Lower lobe of right lung (tissue), 2 donors: ENCODE results near the gene SND1. TPM values are rescaled to one million over a fixed set of nuclear protein-coding genes. Genes with fewer than 3 reads are reported as not detected.

Experiments
- ATAC-seq, 2 donors: fragments of 200-7000 bp; cut with Tn5 transposase; one replicate each; pipeline ENCODE4 v1.9.1; 2020 to 2022; ENCODE audit warnings: mild to moderate bottlenecking in 2 of 2, moderate library complexity in 2 of 2
- DNase-seq: peaks from one replicate; pipeline ENCODE4 v3.0.0-alpha.2; 2020
- H3K27ac ChIP-seq: fragments of 200-600 bp; one replicate; pipeline ENCODE4 v1.8.0; 2022
- H3K27me3 ChIP-seq: fragments of 200-600 bp; one replicate; pipeline ENCODE4 v1.8.0; 2022; ENCODE audit warnings: low read depth
- H3K36me3 ChIP-seq: fragments of 200-600 bp; one replicate; pipeline ENCODE4 v1.8.0; 2022; ENCODE audit warnings: mild to moderate bottlenecking
- H3K4me1 ChIP-seq: fragments of 200-600 bp; one replicate; pipeline ENCODE4 v1.8.0; 2022
- H3K4me3 ChIP-seq: fragments of 200-600 bp; one replicate; pipeline ENCODE4 v1.8.0; 2022; ENCODE audit warnings: mild to moderate bottlenecking
- H3K9me3 ChIP-seq: fragments of 200-600 bp; one replicate; pipeline ENCODE4 v1.8.0; 2022
- intact Hi-C: fragments of 100-400 bp; cut with DNase I; formaldehyde crosslinking; loops from one replicate; pipeline ENCODE4 v1.11.0; 2022
- total RNA-seq: library from RNA; stranded (reverse); fragmentation: NEBNext Ultra II Directional; extraction: Animal tissue kit (Norgen Biotek cat#: 25700); gene quantifications from one replicate; pipeline ENCODE4 v1.2.1, GENCODE V29; 2021
- TF ChIP-seq, protein P1 (sequence below): fragments of 200-600 bp; IDR thresholded peaks from one replicate; pipeline ENCODE4 v1.8.0; 2022; ENCODE audit warnings: antibody characterized with exemption, mild to moderate bottlenecking
- donor health status: DM: no; HTN: yes; CAD: no; lungs with severe emphysema.

Gene SND1
- total RNA-seq, 1 donor from 2014 or later = 142 TPM

DNA sequence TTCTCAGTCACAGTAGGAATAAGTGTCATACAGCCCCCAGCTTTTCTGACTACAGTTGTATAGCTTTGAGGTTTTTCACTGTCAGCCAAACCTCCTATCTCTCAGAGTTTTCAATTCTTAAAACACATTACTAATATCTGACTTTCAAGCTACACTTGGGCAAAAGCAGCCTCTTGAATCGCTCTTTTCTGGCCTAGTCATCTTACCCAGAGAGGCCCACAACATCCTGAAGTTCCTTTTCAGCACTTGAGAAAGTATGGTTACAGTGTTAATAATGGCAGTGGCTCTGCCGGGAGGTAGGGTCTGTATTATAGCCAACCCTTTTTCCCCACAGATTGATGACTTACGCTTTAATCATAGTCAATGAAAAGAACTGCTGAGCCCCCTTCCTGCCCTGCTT lies 198.2 kb downstream of the SND1 start:
- TF ChIP-seq, protein P1, sequence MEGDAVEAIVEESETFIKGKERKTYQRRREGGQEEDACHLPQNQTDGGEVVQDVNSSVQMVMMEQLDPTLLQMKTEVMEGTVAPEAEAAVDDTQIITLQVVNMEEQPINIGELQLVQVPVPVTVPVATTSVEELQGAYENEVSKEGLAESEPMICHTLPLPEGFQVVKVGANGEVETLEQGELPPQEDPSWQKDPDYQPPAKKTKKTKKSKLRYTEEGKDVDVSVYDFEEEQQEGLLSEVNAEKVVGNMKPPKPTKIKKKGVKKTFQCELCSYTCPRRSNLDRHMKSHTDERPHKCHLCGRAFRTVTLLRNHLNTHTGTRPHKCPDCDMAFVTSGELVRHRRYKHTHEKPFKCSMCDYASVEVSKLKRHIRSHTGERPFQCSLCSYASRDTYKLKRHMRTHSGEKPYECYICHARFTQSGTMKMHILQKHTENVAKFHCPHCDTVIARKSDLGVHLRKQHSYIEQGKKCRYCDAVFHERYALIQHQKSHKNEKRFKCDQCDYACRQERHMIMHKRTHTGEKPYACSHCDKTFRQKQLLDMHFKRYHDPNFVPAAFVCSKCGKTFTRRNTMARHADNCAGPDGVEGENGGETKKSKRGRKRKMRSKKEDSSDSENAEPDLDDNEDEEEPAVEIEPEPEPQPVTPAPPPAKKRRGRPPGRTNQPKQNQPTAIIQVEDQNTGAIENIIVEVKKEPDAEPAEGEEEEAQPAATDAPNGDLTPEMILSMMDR = no peak
- H3K4me1 ChIP-seq = peaks cover 25% of the 10 kb centered on the region
- H3K27ac ChIP-seq = no peak overlapping the region
- no peak for ATAC-seq
- intact Hi-C loops = no loop called here
- H3K4me3 ChIP-seq = no peak overlapping the region
- no peak for DNase-seq
- H3K36me3 ChIP-seq = peaks cover 8% of the 10 kb centered on the region
- no peaks in the 10 kb centered on the region for H3K9me3 ChIP-seq
- H3K27me3 ChIP-seq = no peaks in the 10 kb centered on the region

DNA sequence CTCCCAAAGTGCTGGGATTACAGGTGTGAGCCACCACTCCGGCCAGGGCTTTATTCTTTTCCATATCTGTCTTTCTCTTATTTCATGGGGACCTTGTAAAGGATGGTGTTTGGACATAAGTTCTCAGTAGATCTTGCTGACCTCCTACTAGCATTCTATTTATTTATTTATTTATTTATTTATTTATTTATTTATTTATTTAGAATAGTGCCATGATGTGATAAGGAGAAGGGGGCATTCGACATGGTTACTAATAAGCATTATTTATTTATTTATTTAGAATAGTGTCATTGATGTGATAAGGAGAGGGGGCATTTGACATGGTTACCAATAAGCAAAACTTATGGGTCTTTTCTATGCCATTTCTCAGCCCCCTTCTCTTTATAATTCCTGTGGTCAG lies 202.4 kb downstream of the SND1 start:
- no peak for ATAC-seq
- H3K27ac ChIP-seq = no peak overlapping the region
- DNase-seq = no peak
- H3K36me3 ChIP-seq = peaks cover 6% of the 10 kb centered on the region
- H3K4me3 ChIP-seq = no peak overlapping the region
- TF ChIP-seq, protein P1 = no peak
- no peaks in the 10 kb centered on the region for H3K27me3 ChIP-seq
- intact Hi-C loops = no loop called here
- H3K9me3 ChIP-seq = no peaks in the 10 kb centered on the region
- peaks cover 7% of the 10 kb centered on the region for H3K4me1 ChIP-seq

DNA sequence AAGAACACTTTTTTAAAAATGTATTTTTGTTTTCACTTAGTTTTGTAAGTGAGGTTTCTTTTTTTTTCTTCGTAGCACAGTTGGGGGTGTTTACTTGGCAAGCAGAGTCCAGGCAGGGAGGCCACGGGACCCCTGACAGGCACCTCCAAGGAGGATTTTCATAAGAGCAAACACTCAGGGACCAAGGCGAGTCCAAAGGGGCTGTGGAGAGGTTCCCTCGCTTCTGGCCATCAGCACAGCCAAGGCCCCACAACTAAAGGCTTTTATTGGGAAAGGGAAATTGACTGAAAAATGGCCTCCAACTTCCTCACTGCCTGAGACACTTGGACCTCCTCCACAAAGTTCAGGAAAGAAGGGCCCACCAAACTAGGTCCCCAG lies 205.5 kb downstream of the SND1 start:
- Histone ChIP-seq H3K9me3 (no peaks in the 10 kb centered on the region), H3K27me3 (no peaks in the 10 kb centered on the region), H3K4me3 (no peak overlapping the region), H3K36me3 (no peaks in the 10 kb centered on the region), H3K4me1 (no peaks in the 10 kb centered on the region), H3K27ac (no peak overlapping the region)
- ATAC-seq (no peak), DNase-seq (no peak)
- TF ChIP-seq, protein P1 = no peak
- intact Hi-C loops = no loop called here

DNA sequence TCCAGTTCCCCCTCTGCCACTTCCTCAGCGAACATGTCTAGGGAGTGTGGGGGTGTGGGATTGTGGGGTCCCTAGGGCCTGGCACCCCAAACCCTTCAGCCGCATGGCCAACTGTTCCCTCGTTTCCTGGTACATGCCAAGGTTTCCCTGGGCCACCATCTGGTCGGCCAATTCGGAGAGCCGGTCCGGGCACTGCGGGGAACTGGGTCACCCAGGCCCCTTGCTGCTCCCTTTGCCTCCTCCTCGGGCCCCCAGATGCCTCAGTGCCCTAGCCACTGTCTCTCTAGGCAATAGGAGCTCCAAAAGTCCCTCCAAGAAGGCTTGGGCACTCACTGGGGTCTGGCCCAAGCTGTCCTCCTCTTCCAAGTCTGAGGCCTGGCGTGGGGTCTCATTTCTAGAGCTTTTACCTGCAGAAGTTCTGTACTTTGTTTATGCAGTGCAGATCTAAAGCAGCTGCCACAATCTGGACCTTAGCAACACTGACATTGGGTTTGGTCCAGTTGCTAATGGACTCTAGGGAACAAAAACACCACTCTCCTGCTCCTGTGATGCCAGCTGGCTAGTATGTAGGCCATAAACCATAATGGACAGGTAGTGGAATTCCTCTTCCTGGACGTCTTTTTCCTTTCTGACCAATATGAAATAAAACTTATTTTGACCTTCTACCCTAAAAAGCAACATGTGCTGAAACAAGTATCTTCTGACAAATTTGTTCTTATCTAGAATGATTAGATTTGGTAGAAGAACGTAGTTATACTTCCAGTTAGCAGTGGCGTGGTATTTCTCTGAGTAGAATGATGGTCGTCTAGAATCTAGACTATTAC lies 206.3 kb downstream of the SND1 start:
- Histone ChIP-seq H3K27me3 (no peaks in the 10 kb centered on the region), H3K4me3 (no peak overlapping the region), H3K4me1 (no peaks in the 10 kb centered on the region), H3K27ac (no peak overlapping the region), H3K9me3 (no peaks in the 10 kb centered on the region), H3K36me3 (no peaks in the 10 kb centered on the region)
- ATAC-seq (no peak), DNase-seq (no peak)
- intact Hi-C loops = no loop called here
- TF ChIP-seq, protein P1 = no peak

DNA sequence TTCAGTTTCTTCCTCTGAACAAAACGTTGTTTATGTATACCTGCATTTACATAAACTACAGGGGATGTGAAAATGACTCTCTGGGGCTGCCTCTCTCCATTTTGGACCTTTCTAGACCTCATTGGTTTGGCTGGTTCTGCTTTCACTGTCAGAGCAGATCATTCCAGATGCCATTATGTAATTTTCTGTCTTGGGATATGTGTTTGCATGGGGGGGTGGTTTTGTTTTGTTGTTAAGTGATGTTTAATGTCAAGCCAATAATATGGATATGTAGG lies 206.9 kb downstream of the SND1 start:
- TF ChIP-seq, protein P1 = no peak
- intact Hi-C loops = no loop called here
- H3K4me1 ChIP-seq = no peaks in the 10 kb centered on the region
- no peak overlapping the region for H3K4me3 ChIP-seq
- no peak overlapping the region for H3K27ac ChIP-seq
- H3K36me3 ChIP-seq = no peaks in the 10 kb centered on the region
- DNase-seq (no peak), ATAC-seq (no peak)
- H3K27me3 ChIP-seq = no peaks in the 10 kb centered on the region
- H3K9me3 ChIP-seq = no peaks in the 10 kb centered on the region

DNA sequence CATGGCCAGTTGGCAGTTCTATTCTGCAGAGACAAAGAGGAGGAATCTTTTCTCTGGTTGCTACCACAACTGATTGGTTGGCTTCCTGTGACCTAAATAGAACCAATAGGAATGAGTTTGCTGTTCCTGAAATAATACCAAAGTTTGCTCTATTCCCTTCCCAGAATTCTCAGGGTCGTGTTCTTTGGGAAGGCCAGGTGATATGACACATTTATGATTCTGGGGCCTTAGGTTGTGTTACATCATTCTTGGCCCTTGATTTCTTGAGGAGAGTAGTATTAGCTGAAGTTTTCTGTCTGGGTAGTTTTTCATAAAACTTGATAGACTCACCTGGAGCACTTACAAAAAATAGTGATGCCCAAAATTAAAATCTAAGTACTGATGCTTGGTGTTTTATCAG lies 207.3 kb downstream of the SND1 start:
- H3K36me3 ChIP-seq = no peaks in the 10 kb centered on the region
- no peak overlapping the region for H3K27ac ChIP-seq
- no peak for ATAC-seq
- H3K9me3 ChIP-seq = no peaks in the 10 kb centered on the region
- no peak overlapping the region for H3K4me3 ChIP-seq
- intact Hi-C loops = no loop called here
- no peak for DNase-seq
- no peaks in the 10 kb centered on the region for H3K4me1 ChIP-seq
- TF ChIP-seq, protein P1 = no peak
- H3K27me3 ChIP-seq = no peaks in the 10 kb centered on the region
